Endothelial cell (in vitro differentiated cells): Measurements from ENCODE around the gene CHST12. TPM values are rescaled to one million over a fixed set of nuclear protein-coding genes. Genes with fewer than 3 reads are reported as not detected.

Source experiments
- DNase-seq: peaks from one replicate; pipeline ENCODE4 v3.0.0; 2021; ENCODE audit warnings: low spot score
- H3K27ac Mint-ChIP-seq: one replicate; pipeline ENCODE4 v1.8.0; 2021; ENCODE audit warnings: mixed read lengths, inconsistent platforms; ENCODE audit not compliant: unreplicated experiment
- H3K27me3 Mint-ChIP-seq: one replicate; pipeline ENCODE4 v1.8.0; 2021; ENCODE audit warnings: mild to moderate bottlenecking, moderate library complexity, mixed read lengths, inconsistent platforms; ENCODE audit not compliant: unreplicated experiment
- H3K36me3 Mint-ChIP-seq: one replicate; pipeline ENCODE4 v1.8.0; 2021; ENCODE audit warnings: mild to moderate bottlenecking, low read depth, mixed read lengths, inconsistent platforms; ENCODE audit not compliant: unreplicated experiment
- H3K4me1 Mint-ChIP-seq: one replicate; pipeline ENCODE4 v1.8.0; 2021; ENCODE audit warnings: mild to moderate bottlenecking, mixed read lengths, inconsistent platforms; ENCODE audit not compliant: unreplicated experiment
- H3K4me3 Mint-ChIP-seq: one replicate; pipeline ENCODE4 v1.8.0; 2021; ENCODE audit warnings: mild to moderate bottlenecking, mixed read lengths, inconsistent platforms; ENCODE audit not compliant: unreplicated experiment
- H3K9me3 Mint-ChIP-seq: one replicate; pipeline ENCODE4 v1.8.0; 2021; ENCODE audit warnings: mixed read lengths, inconsistent platforms; ENCODE audit not compliant: unreplicated experiment
- CTCF ChIP-seq: fragments of 200-600 bp; sonication (generic); IDR thresholded peaks from one replicate; pipeline ENCODE4 v1.5.0; 2021; ENCODE audit warnings: antibody characterized with exemption; ENCODE audit not compliant: unreplicated experiment
- total RNA-seq: library from RNA; stranded (reverse); fragmentation: NEBNext Ultra II Directional; extraction: Animal tissue kit (Norgen Biotek cat#: 25700); gene quantifications from one replicate; pipeline ENCODE4 v1.2.1, GENCODE V29; 2021; ENCODE audit not compliant: unreplicated experiment

The CHST12 gene
- total RNA-seq, 1 donor from 2014 or later, result 26.9 TPM

GRCh38 chr7:2477447-2478398, 74.3 kb downstream of the CHST12 start:
- no peaks in the 10 kb centered on the region for H3K9me3 Mint-ChIP-seq
- no peak overlapping the region for H3K27ac Mint-ChIP-seq
- H3K36me3 Mint-ChIP-seq, result peaks cover 4% of the 10 kb centered on the region
- DNase-seq, result peak; percentile 85
- H3K27me3 Mint-ChIP-seq, result peaks cover 5% of the 10 kb centered on the region
- TF ChIP-seq CTCF, result peak; percentile 32
- peaks cover 6% of the 10 kb centered on the region for H3K4me1 Mint-ChIP-seq
- H3K4me3 Mint-ChIP-seq, result no peak overlapping the region

DNA sequence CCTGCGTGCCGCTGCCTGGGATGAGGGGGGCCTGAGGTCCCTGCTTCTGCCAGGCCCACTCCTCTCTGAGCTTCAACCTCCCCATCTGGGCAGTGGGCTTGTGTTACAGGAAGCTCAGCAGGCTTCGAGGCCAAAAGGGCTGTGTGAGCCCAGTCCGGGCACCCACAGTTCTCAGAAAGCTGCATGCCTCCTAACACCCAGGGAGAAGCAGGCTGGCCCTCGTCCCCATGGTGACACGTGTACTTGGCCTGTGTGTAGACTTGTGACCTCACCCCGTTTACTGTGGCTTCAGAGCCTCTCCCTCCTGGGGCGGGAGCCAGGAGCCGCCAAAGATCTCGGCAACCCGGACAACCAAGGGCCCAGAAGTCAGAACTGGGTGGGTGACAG, 75.0 kb downstream of the CHST12 start:
- peaks cover 5% of the 10 kb centered on the region for H3K27me3 Mint-ChIP-seq
- peaks cover 4% of the 10 kb centered on the region for H3K36me3 Mint-ChIP-seq
- TF ChIP-seq CTCF, result no peak
- peaks cover 6% of the 10 kb centered on the region for H3K4me1 Mint-ChIP-seq
- H3K9me3 Mint-ChIP-seq, result no peaks in the 10 kb centered on the region
- no peak overlapping the region for H3K4me3 Mint-ChIP-seq
- H3K27ac Mint-ChIP-seq, result no peak overlapping the region
- no peak for DNase-seq

DNA sequence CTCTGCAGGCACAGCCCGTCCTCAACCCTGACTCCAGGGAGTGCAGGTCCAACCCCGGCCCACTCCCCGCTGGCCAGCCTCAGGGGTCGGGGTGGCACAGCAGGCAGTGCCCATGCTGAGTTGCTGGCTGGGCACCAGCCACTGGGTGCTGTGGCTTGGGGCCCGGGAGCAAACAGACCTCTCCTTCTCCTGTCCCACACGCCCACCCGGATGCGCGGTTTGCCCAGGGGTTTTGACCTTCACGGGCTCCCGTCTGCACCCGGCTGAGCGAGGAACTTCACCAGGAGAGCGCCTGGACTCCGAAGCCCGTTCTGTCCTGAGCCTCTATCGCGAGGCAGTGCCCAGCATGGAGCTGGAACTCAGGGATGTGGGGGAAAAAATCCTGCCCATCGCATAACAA, 75.4 kb downstream of the CHST12 start:
- Mint-ChIP-seq H3K9me3 (no peaks in the 10 kb centered on the region), H3K4me3 (no peak overlapping the region), H3K36me3 (peaks cover under 1% of the 10 kb centered on the region), H3K4me1 (peaks cover 3% of the 10 kb centered on the region), H3K27ac (no peak overlapping the region), H3K27me3 (peaks cover 3% of the 10 kb centered on the region)
- TF ChIP-seq CTCF, result no peak
- no peak for DNase-seq

DNA sequence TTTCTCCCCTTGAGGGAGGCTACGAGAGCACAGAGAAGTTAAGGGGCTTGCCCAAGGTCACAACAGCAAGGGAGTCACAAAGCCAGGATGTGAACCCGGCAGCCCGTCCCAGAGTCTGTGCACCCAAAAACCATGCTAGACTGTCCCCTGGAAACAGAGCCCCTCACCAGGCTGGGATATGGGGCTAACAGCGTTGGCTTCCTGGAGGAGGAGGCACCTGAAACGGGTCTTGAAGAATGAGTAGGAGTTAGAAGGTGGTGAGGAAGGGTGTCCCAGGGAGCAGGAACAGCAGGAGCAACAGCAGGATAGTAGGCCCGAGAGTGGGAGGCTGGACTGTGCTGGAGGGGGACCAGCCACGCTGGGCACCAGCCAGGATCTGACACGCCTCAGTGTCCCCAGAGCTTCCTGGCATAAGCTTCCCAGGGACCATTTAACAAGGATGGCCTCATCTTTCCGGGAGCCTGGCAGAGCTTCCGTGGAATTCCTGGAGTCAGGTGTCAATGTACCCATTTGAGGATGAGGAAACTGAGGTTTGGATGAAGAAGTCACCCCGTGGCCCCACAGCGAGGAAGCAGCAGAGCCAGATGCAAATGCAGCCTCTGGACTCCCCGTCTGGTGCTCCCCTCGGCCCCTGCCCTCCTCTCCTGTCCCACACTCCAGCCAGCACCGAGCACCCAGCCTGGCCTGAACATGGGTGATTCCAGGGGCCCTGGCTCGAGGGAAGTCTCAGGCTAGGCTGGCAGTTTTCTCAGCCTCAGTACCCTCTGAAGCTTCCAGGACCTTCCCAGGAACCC, 76.1 kb downstream of the CHST12 start:
- H3K9me3 Mint-ChIP-seq, result no peaks in the 10 kb centered on the region
- no peak overlapping the region for H3K4me3 Mint-ChIP-seq
- H3K27ac Mint-ChIP-seq, result no peak overlapping the region
- peaks cover 3% of the 10 kb centered on the region for H3K27me3 Mint-ChIP-seq
- no peak for DNase-seq
- H3K36me3 Mint-ChIP-seq, result no peaks in the 10 kb centered on the region
- no peak for TF ChIP-seq CTCF
- no peaks in the 10 kb centered on the region for H3K4me1 Mint-ChIP-seq
